Stimulated activated naive CD4-positive, alpha-beta T cell treated with Interleukin-2 at 50 U/mL for 16 hours (primary cell): Measurements from ENCODE around the gene CGNL1.

Source experiments
- DNase-seq: peaks from one replicate; lab custom pipeline; 2025; lab: John Stamatoyannopoulos, UW

The CGNL1 gene

GRCh38 chr15:57597431-57597830 lies 221.1 kb downstream of the CGNL1 start:
- DNase-seq: no peak

- no peak for DNase-seq
Observed at GRCh38 chr15:57598346-57598745, 222.0 kb downstream of the CGNL1 start.

DNA sequence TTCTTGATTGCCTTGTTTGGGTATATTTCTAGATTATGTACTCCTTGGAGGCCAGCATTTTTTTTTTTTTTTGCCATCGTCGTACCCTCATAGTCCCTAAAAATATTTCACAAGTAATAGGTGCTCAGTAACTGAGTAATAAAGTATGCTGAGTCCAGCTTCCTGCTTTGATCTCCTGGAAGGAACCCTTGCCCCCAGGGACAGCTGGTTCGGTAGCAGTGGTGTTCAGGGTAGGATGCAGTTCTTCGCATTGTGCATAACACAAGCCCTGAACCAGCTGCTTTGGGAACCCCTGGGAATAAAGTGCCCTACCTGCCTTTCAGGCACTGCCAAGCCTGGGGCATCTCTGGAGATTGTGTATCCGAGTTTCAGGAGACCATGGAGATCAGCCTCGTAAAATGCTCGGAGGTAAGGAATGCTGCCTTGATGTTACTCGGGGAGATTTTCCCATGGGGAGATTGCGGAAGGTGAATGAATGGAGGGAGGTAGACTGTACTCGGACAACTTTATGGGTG lies 223.0 kb downstream of the CGNL1 start:
- no peak for DNase-seq

- DNase-seq: no peak
Observed at GRCh38 chr15:57600197-57600596, 223.9 kb downstream of the CGNL1 start.
